Inferior parietal cortex (tissue), 1 donor: ENCODE measurements around the gene SPDYE6.
"Not testable (repeated sequence)": the region's sequence is repeated elsewhere in the genome, so short reads cannot be mapped to it uniquely, and the experiment has no call there.

ENCODE experiments used
- DNase-seq: peaks from one replicate; pipeline ENCODE4 v3.0.0-alpha.2; 2016; ENCODE audit errors: extremely low spot score

The SPDYE6 gene

GRCh38 chr7:102318482-102318971 is 37.7 kb downstream of the SPDYE6 start:
- no peak for DNase-seq

GRCh38 chr7:102317231-102318059 is 38.8 kb downstream of the SPDYE6 start:
- no peak for DNase-seq

GRCh38 chr7:102313997-102314780 is 42.1 kb downstream of the SPDYE6 start:
- DNase-seq, result no peak

GRCh38 chr7:102312317-102312716 is 43.9 kb downstream of the SPDYE6 start:
- DNase-seq, result no peak

GRCh38 chr7:102310414-102310815 is 45.8 kb downstream of the SPDYE6 start:
- DNase-seq, result peak; percentile 5

- peak; percentile 8 for DNase-seq
Observed at GRCh38 chr7:102306916-102307677, 49.1 kb downstream of the SPDYE6 start.

GRCh38 chr7:102305414-102306268 is 50.6 kb downstream of the SPDYE6 start:
- no peak for DNase-seq

- DNase-seq, result no peak
Observed at GRCh38 chr7:102304668-102305067, 51.6 kb downstream of the SPDYE6 start.

GRCh38 chr7:102303669-102304422 is 52.4 kb downstream of the SPDYE6 start:
- no peak for DNase-seq

GRCh38 chr7:102302025-102302424 is 54.2 kb downstream of the SPDYE6 start:
- no peak for DNase-seq

- DNase-seq, result not testable (repeated sequence)
Observed at GRCh38 chr7:102301367-102301766, 54.9 kb downstream of the SPDYE6 start.

- no peak for DNase-seq
Observed at GRCh38 chr7:102300643-102301221, 55.5 kb downstream of the SPDYE6 start.

GRCh38 chr7:102297487-102298218 is 58.6 kb downstream of the SPDYE6 start:
- no peak for DNase-seq

- no peak for DNase-seq
Observed at GRCh38 chr7:102296514-102296913, 59.7 kb downstream of the SPDYE6 start.

- no peak for DNase-seq
Observed at GRCh38 chr7:102296179-102296438, 60.1 kb downstream of the SPDYE6 start.
